Hepatocyte (in vitro differentiated cells): ENCODE measurements around the gene NR6A1. TPM values are rescaled to one million over a fixed set of nuclear protein-coding genes. Genes with fewer than 3 reads are reported as not detected.

ENCODE experiments used
- DNase-seq: peaks from one replicate; pipeline ENCODE4 v3.0.0-alpha.2; 2016; ENCODE audit warnings: low spot score
- H2AFZ ChIP-seq: fragments of 200-600 bp; sonication (generic); 2 replicates; pipeline ENCODE4 v1.6.0; 2016; ENCODE audit warnings: antibody characterized with exemption, mild to moderate bottlenecking
- H3K27ac ChIP-seq: fragments of 200-600 bp; sonication (generic); 2 replicates; pipeline ENCODE4 v1.5.1; 2016; ENCODE audit warnings: mild to moderate bottlenecking
- H3K27me3 ChIP-seq: fragments of 200-600 bp; sonication (generic); 2 replicates; pipeline ENCODE4 v1.6.1; 2016
- H3K36me3 ChIP-seq: fragments of 200-600 bp; sonication (generic); replicated peaks from 2 replicates; pipeline ENCODE4 v1.5.1; 2016; ENCODE audit warnings: low read depth; ENCODE audit not compliant: insufficient read depth
- H3K4me1 ChIP-seq: fragments of 200-600 bp; sonication (generic); 2 replicates; pipeline ENCODE4 v1.5.1; 2016; ENCODE audit warnings: mild to moderate bottlenecking, moderate library complexity; ENCODE audit not compliant: insufficient read depth
- H3K4me2 ChIP-seq: fragments of 200-600 bp; sonication (generic); 2 replicates; pipeline ENCODE4 v1.6.0; 2016
- H3K4me3 ChIP-seq: fragments of 200-600 bp; sonication (generic); 2 replicates; pipeline ENCODE4 v1.5.1; 2016; ENCODE audit warnings: mild to moderate bottlenecking
- H3K79me2 ChIP-seq: fragments of 200-600 bp; sonication (generic); 2 replicates; pipeline ENCODE4 v1.6.0; 2017; ENCODE audit warnings: mild to moderate bottlenecking
- H3K9me2 ChIP-seq: fragments of 200-600 bp; sonication (generic); replicated peaks from 2 replicates; pipeline ENCODE4 v1.6.0; 2017; ENCODE audit warnings: mild to moderate bottlenecking; ENCODE audit not compliant: insufficient read depth
- H3K9me3 ChIP-seq: fragments of 200-600 bp; sonication (generic); 2 replicates; pipeline ENCODE4 v1.5.1; 2016; ENCODE audit warnings: low read depth, mild to moderate bottlenecking
- H4K20me1 ChIP-seq: fragments of 200-600 bp; sonication (generic); 2 replicates; pipeline ENCODE4 v1.6.0; 2016; ENCODE audit warnings: mild to moderate bottlenecking; ENCODE audit not compliant: insufficient read depth, poor library complexity, severe bottlenecking
- CTCF ChIP-seq: fragments of 200-600 bp; sonication (generic); IDR thresholded peaks from 2 replicates; pipeline ENCODE4 v1.5.1; 2016; ENCODE audit warnings: antibody characterized with exemption, mild to moderate bottlenecking; ENCODE audit not compliant: poor library complexity
- EZH2 ChIP-seq: fragments of 200-600 bp; sonication (generic); IDR thresholded peaks from 2 replicates; pipeline ENCODE4 v1.6.1; 2016; ENCODE audit warnings: antibody characterized with exemption, mild to moderate bottlenecking, borderline replicate concordance
- EZH2phosphoT487 ChIP-seq: fragments of 200-600 bp; sonication (generic); IDR thresholded peaks from one replicate; pipeline ENCODE4 v1.6.1; 2018; ENCODE audit warnings: antibody characterized with exemption, mild to moderate bottlenecking, low read depth, moderate library complexity; ENCODE audit not compliant: unreplicated experiment, severe bottlenecking
- WGBS: methylation state at CpG from one replicate; pipeline ENCODE4 v1.1.6; 2016; ENCODE audit warnings: low lambda C conversion rate; ENCODE audit errors: missing lambda C conversion rate; 5-methylcytosine and 5-hydroxymethylcytosine counted together
- polyA plus RNA-seq: library from polyadenylated mRNA; unstranded; fragments of >200 nt; fragmentation: Nextera tagmentation; extraction: Ambion mirVana; gene quantifications from 2 replicates; pipeline ENCODE4 v1.2.1, GENCODE V29; 2016
- total RNA-seq: library from RNA; depleted of rRNA; stranded (reverse); fragments of >200 nt; gene quantifications from 2 replicates; pipeline ENCODE4 v1.2.3, GENCODE V29; 2014

Gene NR6A1
- total and polyA plus RNA-seq, 2 experiments from 2014 or later: 1.2 to 4.0 TPM

- DNase-seq: no peak
- Histone ChIP-seq H3K27me3 (no peaks in the 10 kb centered on the region), H3K9me3 (no peaks in the 10 kb centered on the region), H3K4me2 (no peak overlapping the region), H3K79me2 (no peaks in the 10 kb centered on the region), H4K20me1 (no peaks in the 10 kb centered on the region), H3K4me1 (peaks cover 8% of the 10 kb centered on the region), H3K4me3 (no peak overlapping the region), H3K27ac (no peak overlapping the region), H3K9me2 (no peaks in the 10 kb centered on the region), H2AFZ (no peak overlapping the region), H3K36me3 (no peaks in the 10 kb centered on the region)
- TF ChIP-seq EZH2phosphoT487 (no peak), EZH2 (no peak), CTCF (no peak)
- WGBS: 80% methylated on average over 5 of the region's 5 CpGs
Observed at GRCh38 chr9:124513376-124513994, 257.6 kb downstream of the NR6A1 start.

GRCh38 chr9:124512806-124513204, 258.3 kb downstream of the NR6A1 start:
- no peak overlapping the region for H2AFZ ChIP-seq
- no peaks in the 10 kb centered on the region for H3K9me3 ChIP-seq
- H3K27ac ChIP-seq: no peak overlapping the region
- TF ChIP-seq EZH2phosphoT487: no peak
- TF ChIP-seq EZH2: no peak
- no peak for TF ChIP-seq CTCF
- H3K36me3 ChIP-seq: no peaks in the 10 kb centered on the region
- no peaks in the 10 kb centered on the region for H3K27me3 ChIP-seq
- no peak for DNase-seq
- H3K79me2 ChIP-seq: no peaks in the 10 kb centered on the region
- H4K20me1 ChIP-seq: no peaks in the 10 kb centered on the region
- no peak overlapping the region for H3K4me3 ChIP-seq
- H3K9me2 ChIP-seq: no peaks in the 10 kb centered on the region
- WGBS: 86% methylated on average over 9 of the region's 9 CpGs
- peaks cover 8% of the 10 kb centered on the region for H3K4me1 ChIP-seq
- no peak overlapping the region for H3K4me2 ChIP-seq

- Histone ChIP-seq H3K27ac (no peak overlapping the region), H3K36me3 (no peaks in the 10 kb centered on the region), H2AFZ (no peak overlapping the region), H3K9me3 (no peaks in the 10 kb centered on the region), H3K4me2 (no peak overlapping the region), H3K4me3 (no peak overlapping the region), H4K20me1 (no peaks in the 10 kb centered on the region), H3K27me3 (no peaks in the 10 kb centered on the region), H3K4me1 (peaks cover 8% of the 10 kb centered on the region), H3K9me2 (no peaks in the 10 kb centered on the region), H3K79me2 (no peaks in the 10 kb centered on the region)
- no peak for DNase-seq
- TF ChIP-seq CTCF: no peak
- TF ChIP-seq EZH2: no peak
- no peak for TF ChIP-seq EZH2phosphoT487
- WGBS: 68% methylated on average over 23 of the region's 23 CpGs
Observed at GRCh38 chr9:124511891-124512805, 259.0 kb downstream of the NR6A1 start.
